Measurements from ENCODE around the gene FAM184A.

FAM184A gene

GRCh38 chr6:118974790-118975189, 103.7 kb downstream of the FAM184A start:
- DNase-seq (ENCODE audit: extremely low read depth in 1 of 2, low read depth in 1 of 2) = no peak

- no peak for DNase-seq (ENCODE audit: extremely low read depth in 1 of 2, low read depth in 1 of 2)
Observed at GRCh38 chr6:118971682-118972081, 106.8 kb downstream of the FAM184A start.

- DNase-seq (ENCODE audit: extremely low read depth in 1 of 2, low read depth in 1 of 2) = no peak
Observed at GRCh38 chr6:118970866-118971265, 107.6 kb downstream of the FAM184A start.

- DNase-seq (ENCODE audit: extremely low read depth in 1 of 2, low read depth in 1 of 2) = no peak
Observed at GRCh38 chr6:118968416-118968815, 110.0 kb downstream of the FAM184A start.

DNA sequence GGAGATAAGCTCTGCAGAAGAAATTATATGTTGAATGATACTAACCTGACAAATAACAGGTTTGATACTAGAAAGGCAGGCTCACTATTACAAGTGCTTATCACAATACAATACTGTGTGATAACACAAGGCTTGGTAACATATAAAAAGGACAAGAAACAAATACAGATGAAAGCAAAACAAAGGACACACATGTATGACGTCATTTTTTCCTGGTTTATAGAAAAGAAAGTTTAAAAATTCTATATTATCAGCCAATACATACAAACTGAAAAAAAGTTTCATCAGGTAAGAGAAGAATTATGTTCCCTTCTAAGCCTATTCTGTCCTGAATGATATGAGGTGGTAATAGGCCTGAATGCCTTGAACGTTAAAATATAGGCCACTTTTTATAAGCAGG, 111.2 kb downstream of the FAM184A start:
- no peak for DNase-seq (ENCODE audit: extremely low read depth in 1 of 2, low read depth in 1 of 2)

DNA sequence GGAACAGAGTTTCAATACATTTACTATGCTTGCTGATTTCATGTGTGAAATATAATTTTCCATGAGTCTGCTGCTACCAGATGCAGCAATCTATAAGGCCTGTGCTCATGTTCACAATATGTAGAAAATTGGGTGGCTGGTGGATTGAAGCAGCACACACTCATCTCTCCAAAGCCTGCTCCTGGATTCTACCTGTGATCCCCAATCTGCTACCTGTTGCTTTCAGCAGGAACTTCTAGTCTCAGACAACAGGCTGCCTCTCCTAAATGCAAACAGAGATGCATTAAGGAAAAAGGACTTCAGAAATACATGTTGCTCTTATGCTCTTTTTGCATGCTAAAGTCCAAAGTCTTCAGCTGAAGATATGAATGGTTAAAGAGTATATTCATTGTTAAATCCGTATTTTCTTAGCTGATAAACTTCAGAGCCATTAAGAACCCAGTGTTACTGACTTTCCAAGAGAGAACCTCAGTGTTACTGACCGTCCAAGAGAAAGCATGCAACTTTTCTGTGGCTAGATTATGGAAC, 112.6 kb downstream of the FAM184A start:
- DNase-seq (ENCODE audit: extremely low read depth in 1 of 2, low read depth in 1 of 2) = no peak

DNA sequence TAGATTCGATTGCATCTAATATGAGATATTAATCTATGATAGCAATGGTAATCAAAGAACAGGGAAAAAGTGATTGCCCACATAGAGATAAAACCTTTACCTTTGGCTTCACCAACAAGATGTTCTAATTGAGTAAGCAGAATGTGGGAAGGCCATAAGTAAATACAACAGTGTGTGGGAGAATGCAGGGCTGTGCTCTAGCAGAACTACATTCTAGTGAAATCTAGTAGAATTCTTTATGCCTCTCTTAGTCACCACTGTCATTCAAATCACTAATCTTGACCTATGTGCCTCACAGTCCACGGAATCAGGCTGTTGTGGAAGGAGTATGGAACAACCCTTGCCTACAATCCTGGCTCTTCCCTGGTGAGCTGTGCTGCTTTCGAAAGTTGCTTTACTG, 113.1 kb downstream of the FAM184A start:
- DNase-seq (ENCODE audit: extremely low read depth in 1 of 2, low read depth in 1 of 2) = no peak

DNA sequence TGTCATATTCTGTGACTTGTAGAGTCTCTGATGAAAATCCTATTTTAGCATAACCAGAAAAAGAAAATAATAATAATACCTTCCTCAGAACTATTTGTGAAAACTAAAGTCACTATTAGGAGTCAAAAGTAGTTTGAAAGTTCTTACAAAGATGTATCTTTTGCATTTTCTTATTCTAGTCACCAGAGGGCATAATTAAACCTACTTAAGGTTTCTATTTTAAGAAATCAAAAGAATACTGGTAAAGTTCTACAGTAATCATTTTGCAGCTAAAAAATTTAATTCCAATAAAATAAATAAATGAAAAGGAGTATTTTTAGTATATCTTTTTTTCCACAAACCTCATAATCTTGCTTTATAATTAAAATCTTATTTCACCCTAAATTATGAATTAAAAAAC, 115.5 kb downstream of the FAM184A start:
- no peak for DNase-seq (ENCODE audit: extremely low read depth in 1 of 2, low read depth in 1 of 2)

DNA sequence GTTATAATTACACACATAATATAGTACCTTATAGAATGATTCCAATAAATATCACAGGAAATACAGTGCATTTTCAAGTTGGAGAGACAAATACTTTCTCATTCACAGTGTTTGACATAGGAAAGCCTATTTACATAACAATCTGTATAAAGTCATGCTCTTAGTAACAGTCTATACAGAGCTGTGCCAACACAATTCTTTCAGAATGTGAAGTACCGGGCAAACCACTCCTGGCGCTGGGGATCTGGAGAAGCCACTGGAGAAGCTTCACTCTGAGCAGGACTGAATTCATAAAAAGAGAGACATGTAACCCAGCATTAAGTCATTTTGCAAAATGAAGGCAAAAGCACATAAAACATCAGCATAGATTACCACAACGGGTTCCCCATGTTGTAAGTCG, 118.6 kb downstream of the FAM184A start:
- no peak for DNase-seq (ENCODE audit: extremely low read depth in 1 of 2, low read depth in 1 of 2)

- DNase-seq (ENCODE audit: extremely low read depth in 1 of 2, low read depth in 1 of 2) = no peak
Observed at GRCh38 chr6:118953391-118953790, 125.1 kb downstream of the FAM184A start.

DNA sequence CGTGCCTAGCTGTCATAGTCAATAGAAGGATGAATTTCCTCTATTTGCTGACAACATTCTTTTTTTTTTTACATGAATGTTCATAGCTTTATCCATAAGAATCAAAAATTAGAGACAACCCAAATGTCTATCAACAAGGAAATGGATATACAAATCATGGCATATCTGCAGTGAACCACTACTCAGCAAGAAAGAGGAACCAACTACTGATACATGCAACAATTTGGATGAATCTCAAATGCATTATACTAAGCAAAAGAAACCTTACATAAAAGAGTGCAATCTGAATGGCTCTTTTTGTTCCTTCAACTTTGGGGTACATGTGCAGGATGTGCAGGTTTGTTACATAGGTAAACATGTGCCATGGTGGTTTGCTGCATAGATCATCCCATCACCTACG, 125.8 kb downstream of the FAM184A start:
- DNase-seq (ENCODE audit: extremely low read depth in 1 of 2, low read depth in 1 of 2) = no peak

DNA sequence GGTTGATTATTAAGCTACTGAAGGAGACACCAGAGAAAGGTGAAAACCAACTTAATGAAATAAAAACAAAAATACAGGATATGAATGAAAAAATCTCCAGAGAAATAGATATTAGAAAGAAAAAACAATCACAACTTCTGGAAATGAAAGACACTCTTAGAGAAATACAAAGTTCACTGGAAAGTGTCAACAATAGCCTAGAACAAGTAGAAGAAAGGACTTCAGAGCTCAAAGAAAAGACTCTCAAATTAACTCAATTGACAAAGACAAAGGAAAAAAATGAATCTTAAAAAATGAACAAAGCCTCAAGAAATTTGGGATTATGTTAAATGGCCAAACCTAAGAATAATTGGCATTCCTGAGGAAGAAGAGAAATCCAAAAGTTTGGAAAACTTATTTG, 133.2 kb downstream of the FAM184A start:
- DNase-seq (ENCODE audit: extremely low read depth in 1 of 2, low read depth in 1 of 2) = no peak

GRCh38 chr6:118940770-118941169, 137.7 kb downstream of the FAM184A start:
- no peak for DNase-seq (ENCODE audit: extremely low read depth in 1 of 2, low read depth in 1 of 2)

DNA sequence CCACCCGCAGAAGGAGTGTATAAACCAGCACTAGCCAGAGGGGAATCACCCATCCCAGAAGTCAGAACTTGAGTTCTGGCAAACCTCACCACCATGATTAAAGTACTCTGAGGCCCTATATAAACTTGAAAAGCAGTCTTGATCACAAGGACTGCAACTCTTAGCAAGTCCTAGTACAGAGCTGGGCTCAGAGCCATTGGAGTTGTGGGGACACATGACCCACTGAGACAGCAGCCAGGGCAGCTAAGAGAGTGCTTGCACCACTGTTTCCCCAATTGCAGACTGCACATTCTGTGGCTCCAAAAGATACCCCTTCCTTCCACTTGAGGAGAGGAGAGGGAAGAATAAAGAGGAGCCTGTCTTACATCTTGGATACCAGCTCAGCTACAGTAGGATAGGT, 138.8 kb downstream of the FAM184A start:
- DNase-seq (ENCODE audit: extremely low read depth in 1 of 2, low read depth in 1 of 2) = no peak

GRCh38 chr6:118935978-118936703, 142.3 kb downstream of the FAM184A start:
- DNase-seq (ENCODE audit: extremely low read depth in 1 of 2, low read depth in 1 of 2) = no peak

- DNase-seq (ENCODE audit: extremely low read depth in 1 of 2, low read depth in 1 of 2) = no peak
Observed at GRCh38 chr6:118935331-118935668, 143.2 kb downstream of the FAM184A start.

- DNase-seq (ENCODE audit: extremely low read depth in 1 of 2, low read depth in 1 of 2) = peak; percentile 77 to 84
Observed at GRCh38 chr6:118934461-118935330, 143.8 kb downstream of the FAM184A start, which contains the start of gene MCM9. TSS of gene MCM9 (minus strand) at chr6:118935159. CDS start at chr6:118931723, 3,436 bp downstream.

DNA sequence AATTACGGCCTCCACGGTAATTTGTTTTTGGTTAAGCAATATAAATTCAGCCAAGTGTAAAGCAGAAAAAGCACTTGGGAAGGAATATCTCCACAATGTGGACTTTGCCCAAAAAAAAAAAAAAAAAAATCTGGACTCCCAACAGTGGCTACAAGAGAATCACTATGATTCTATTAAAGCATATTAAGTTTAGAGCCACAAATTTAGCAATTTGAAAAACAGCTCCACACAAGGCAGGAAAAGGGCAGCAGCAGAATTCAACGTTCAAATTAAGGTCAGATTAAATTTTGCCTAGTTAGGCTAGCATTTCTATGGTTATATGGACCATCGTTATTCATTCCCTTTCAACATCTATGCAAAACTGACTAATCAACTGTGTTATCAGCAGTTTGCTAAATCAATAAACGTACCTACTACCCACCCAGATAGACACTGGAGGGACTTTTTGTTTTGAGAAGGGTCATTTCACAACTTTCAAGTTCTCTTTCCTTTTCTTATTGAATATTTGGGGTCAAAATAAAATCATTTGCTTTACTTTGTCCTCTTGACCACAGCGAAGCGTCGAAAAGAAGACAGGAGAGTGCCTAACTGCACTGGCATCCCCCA, 144.5 kb downstream of the FAM184A start:
- no peak for DNase-seq (ENCODE audit: extremely low read depth in 1 of 2, low read depth in 1 of 2)

DNA sequence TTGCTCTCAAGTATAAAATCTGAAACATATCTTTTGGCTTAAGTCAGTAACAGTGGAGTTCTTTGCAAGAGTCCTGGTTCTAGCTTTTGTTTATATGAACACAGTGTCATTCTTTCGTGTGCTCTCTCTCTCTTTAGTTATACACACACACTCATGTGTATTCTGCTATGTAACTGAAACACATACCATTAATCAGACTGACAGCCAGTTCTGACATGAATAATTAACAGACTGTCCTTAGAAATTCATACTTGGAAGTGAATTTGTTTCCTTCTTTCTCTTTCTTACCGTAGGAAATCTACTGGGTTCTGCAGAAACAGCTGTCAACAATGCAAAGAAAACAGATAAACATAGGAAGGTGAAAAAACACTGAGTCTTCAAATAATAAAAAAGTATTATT, 146.0 kb downstream of the FAM184A start:
- DNase-seq (ENCODE audit: extremely low read depth in 1 of 2, low read depth in 1 of 2) = no peak

DNA sequence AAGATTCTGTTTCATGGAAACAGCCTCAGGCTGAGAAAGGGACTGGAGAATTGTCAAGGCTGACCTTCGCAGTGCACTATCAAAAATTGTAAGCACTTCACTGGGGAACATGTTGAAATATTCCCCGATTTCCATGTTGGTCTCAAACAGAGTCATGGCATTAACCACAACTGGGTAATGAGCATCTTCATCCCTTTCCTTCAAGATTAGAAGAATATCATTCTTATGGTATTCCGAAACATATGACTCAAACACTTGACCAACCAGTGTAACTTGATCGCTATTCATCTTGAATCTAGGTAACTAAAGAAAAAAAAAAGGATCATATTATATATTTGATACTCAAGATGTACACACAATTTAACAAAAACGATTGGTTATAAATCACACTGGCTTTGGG, 147.0 kb downstream of the FAM184A start:
- DNase-seq (ENCODE audit: extremely low read depth in 1 of 2, low read depth in 1 of 2) = no peak

- DNase-seq (ENCODE audit: extremely low read depth in 1 of 2, low read depth in 1 of 2) = no peak
Observed at GRCh38 chr6:118930680-118931079, 147.8 kb downstream of the FAM184A start.

GRCh38 chr6:118923035-118923434, 155.4 kb downstream of the FAM184A start:
- DNase-seq (ENCODE audit: extremely low read depth in 1 of 2, low read depth in 1 of 2) = no peak

All from stimulated activated CD8-positive, alpha-beta memory T cell treated with anti-CD3 and anti-CD28 coated beads, Interleukin-7, amount 100 ng/mL, for 48 hours (primary cell).